ENCODE data around the gene SLC6A11. TPM values are rescaled to one million over a fixed set of nuclear protein-coding genes. Genes with fewer than 3 reads are reported as not detected.

Gene SLC6A11
- total and polyA plus RNA-seq, 9 of the 15 experiments (the other 6 are each of a cell fraction or from before 2014, with no cell fraction given): 0.04 TPM; not detected in 8

DNA sequence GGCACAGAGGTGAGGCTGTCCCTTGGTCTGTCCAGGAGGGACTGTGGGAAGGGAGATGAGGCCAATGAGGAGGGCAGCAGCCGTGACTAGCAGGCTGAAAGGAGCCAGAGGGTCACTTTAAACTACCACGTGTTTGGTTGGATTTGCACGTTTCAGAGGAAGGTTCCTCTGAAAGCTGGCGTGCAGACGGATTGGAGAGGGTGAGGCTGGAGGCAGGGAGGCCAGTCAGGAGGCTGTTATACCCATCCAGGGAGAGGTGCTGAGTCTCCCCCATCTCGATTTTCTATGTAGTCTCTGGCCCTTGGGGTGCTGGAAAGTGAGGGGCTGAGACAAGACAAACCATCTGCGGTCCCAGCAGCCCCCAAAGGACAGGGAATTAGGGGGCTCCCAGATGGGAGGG, 116.6 kb downstream of the SLC6A11 start:
- H3K4me3 ChIP-seq: no peak overlapping the region
- TF ChIP-seq FOXJ3 (CRISPR knock-in tag; IDR thresholded peaks at IDR 0.05) (no peak), MXI1 (IDR thresholded peaks at IDR 0.05; ENCODE audit: low read depth, low read length) (no peak), BACH1 (tag; IDR thresholded peaks at IDR 0.05) (no peak), SAFB2 (IDR thresholded peaks at IDR 0.05; ENCODE audit: borderline replicate concordance, low read depth, low read length, severe bottlenecking) (no peak), TCF3 (CRISPR knock-in tag; IDR thresholded peaks at IDR 0.05) (no peak), RBM39 (optimal IDR thresholded peaks at IDR 0.05; ENCODE audit: low read depth, low read length) (no peak), GATAD2B (IDR thresholded peaks at IDR 0.05; ENCODE audit: borderline replicate concordance) (no peak)
- TF ChIP-seq, protein P1, sequence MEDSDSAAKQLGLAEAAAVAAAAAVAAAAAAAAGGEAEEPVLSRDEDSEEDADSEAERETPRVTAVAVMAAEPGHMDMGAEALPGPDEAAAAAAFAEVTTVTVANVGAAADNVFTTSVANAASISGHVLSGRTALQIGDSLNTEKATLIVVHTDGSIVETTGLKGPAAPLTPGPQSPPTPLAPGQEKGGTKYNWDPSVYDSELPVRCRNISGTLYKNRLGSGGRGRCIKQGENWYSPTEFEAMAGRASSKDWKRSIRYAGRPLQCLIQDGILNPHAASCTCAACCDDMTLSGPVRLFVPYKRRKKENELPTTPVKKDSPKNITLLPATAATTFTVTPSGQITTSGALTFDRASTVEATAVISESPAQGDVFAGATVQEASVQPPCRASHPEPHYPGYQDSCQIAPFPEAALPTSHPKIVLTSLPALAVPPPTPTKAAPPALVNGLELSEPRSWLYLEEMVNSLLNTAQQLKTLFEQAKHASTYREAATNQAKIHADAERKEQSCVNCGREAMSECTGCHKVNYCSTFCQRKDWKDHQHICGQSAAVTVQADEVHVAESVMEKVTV (CRISPR knock-in tag; IDR thresholded peaks at IDR 0.05): no peak
- TF ChIP-seq, protein P2, sequence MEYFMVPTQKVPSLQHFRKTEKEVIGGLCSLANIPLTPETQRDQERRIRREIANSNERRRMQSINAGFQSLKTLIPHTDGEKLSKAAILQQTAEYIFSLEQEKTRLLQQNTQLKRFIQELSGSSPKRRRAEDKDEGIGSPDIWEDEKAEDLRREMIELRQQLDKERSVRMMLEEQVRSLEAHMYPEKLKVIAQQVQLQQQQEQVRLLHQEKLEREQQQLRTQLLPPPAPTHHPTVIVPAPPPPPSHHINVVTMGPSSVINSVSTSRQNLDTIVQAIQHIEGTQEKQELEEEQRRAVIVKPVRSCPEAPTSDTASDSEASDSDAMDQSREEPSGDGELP (CRISPR knock-in tag; IDR thresholded peaks at IDR 0.05; ENCODE audit: borderline replicate concordance): no peak
- TF ChIP-seq, protein P3, sequence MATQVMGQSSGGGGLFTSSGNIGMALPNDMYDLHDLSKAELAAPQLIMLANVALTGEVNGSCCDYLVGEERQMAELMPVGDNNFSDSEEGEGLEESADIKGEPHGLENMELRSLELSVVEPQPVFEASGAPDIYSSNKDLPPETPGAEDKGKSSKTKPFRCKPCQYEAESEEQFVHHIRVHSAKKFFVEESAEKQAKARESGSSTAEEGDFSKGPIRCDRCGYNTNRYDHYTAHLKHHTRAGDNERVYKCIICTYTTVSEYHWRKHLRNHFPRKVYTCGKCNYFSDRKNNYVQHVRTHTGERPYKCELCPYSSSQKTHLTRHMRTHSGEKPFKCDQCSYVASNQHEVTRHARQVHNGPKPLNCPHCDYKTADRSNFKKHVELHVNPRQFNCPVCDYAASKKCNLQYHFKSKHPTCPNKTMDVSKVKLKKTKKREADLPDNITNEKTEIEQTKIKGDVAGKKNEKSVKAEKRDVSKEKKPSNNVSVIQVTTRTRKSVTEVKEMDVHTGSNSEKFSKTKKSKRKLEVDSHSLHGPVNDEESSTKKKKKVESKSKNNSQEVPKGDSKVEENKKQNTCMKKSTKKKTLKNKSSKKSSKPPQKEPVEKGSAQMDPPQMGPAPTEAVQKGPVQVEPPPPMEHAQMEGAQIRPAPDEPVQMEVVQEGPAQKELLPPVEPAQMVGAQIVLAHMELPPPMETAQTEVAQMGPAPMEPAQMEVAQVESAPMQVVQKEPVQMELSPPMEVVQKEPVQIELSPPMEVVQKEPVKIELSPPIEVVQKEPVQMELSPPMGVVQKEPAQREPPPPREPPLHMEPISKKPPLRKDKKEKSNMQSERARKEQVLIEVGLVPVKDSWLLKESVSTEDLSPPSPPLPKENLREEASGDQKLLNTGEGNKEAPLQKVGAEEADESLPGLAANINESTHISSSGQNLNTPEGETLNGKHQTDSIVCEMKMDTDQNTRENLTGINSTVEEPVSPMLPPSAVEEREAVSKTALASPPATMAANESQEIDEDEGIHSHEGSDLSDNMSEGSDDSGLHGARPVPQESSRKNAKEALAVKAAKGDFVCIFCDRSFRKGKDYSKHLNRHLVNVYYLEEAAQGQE (IDR thresholded peaks at IDR 0.05; ENCODE audit: borderline replicate concordance): no peak
- TF ChIP-seq, protein P3 (CRISPR knock-in tag; IDR thresholded peaks at IDR 0.05; ENCODE audit: low read depth): no peak

More for the DNA sequence above, 116.6 kb downstream of the SLC6A11 start:
- no peaks in the 10 kb centered on the region for H3K4me1 ChIP-seq (replicated peaks in 1 of 2; ENCODE audit: control insufficient read depth in 2 of 2, insufficient read depth in 2 of 2, low read length in 2 of 2)
- DNase-seq (ENCODE audit: extremely low read depth in 1 of 4, low spot score in 3 of 4) (no peak), FAIRE-seq (no peak), ATAC-seq (no peak)
- H3K27me3 ChIP-seq (ENCODE audit: control insufficient read depth in 2 of 2, insufficient read depth in 2 of 2, low read length in 2 of 2): peaks cover 0 to 47% of the 10 kb centered on the region in 2 experiments; a peak in 2 of 5 replicates
- under 1% methylated on average over 7 of the region's 7 CpGs for WGBS (ENCODE audit: insufficient coverage, low coverage, missing lambda C conversion rate)
- H3K9ac ChIP-seq (ENCODE audit: insufficient read depth in 1 of 2, low read depth in 2 of 2, low read length in 2 of 2): no peak overlapping the region
- H3K27ac ChIP-seq (ENCODE audit: extremely low read depth, low read depth, low read length): no peak overlapping the region
- in situ Hi-C loops (cut with MboI): no loop called here
- POLR2A ChIA-PET: no interaction called here
- CTCF ChIA-PET (ENCODE audit: low intra/inter-chr PET ratio): no interaction called here
- H3K79me2 ChIP-seq (ENCODE audit: control insufficient read depth, insufficient read depth, low read length): no peaks in the 10 kb centered on the region
- intact Hi-C loops (cut with micrococcal nuclease): no loop called here
- no peak overlapping the region for H3K4me2 ChIP-seq (ENCODE audit: insufficient read depth, low read length)
- H2AFZ ChIP-seq (ENCODE audit: low read depth, low read length): no peak overlapping the region
- H3K9me1 ChIP-seq (ENCODE audit: control insufficient read depth, insufficient read depth, low read length): no peaks in the 10 kb centered on the region
- peaks cover 18% of the 10 kb centered on the region for H4K20me1 ChIP-seq (replicated peaks; ENCODE audit: control insufficient read depth, insufficient read depth, low read length)
- no TSS peak for BruUV-seq (replicated peaks)
- H3K36me3 ChIP-seq (ENCODE audit: control insufficient read depth, insufficient read depth, low read length): no peaks in the 10 kb centered on the region
- H3K9me3 ChIP-seq (replicated peaks; ENCODE audit: control insufficient read depth, insufficient read depth, low read depth, low read length): no peaks in the 10 kb centered on the region

Measured in K562 (cell line).